GM12891 (cell line): Measurements from ENCODE around the gene KANSL3.
"Not testable (repeated sequence)": the region's sequence is repeated elsewhere in the genome, so short reads cannot be mapped to it uniquely, and the experiment has no call there.

Experiments used
- DNase-seq: peaks from one replicate; pipeline ENCODE4 v3.0.0; 2011; ENCODE audit warnings: low spot score; ENCODE audit not compliant: insufficient read length
- FAIRE-seq: peaks from 2 replicates; lab custom pipeline; 2011; peaks lifted over from hg19 to GRCh38; lab: Jason Lieb, UNC
- PAX5 ChIP-seq: IDR thresholded peaks from 2 replicates; pipeline ENCODE4 v1.6.1; 2011; ENCODE audit warnings: low read length, moderate library complexity, mild to moderate bottlenecking; ENCODE audit not compliant: insufficient read depth, severe bottlenecking
- POLR2A ChIP-seq: IDR thresholded peaks from 2 replicates; pipeline ENCODE4 v1.6.1; 2011; ENCODE audit warnings: low read depth, low read length, control low read depth
- POLR2AphosphoS5 ChIP-seq: IDR thresholded peaks from 2 replicates; pipeline ENCODE4 v1.6.1; 2011; ENCODE audit warnings: low read depth, low read length, control low read depth
- POU2F2 ChIP-seq: IDR thresholded peaks from 2 replicates; pipeline ENCODE4 v1.6.1; 2011; ENCODE audit warnings: low read depth, mild to moderate bottlenecking, control low read depth, low read length, moderate library complexity
- SPI1 ChIP-seq: IDR thresholded peaks from 2 replicates; pipeline ENCODE4 v1.6.1; 2011; ENCODE audit warnings: low read depth, low read length, control low read depth
- TAF1 ChIP-seq: IDR thresholded peaks from 2 replicates; pipeline ENCODE4 v1.6.1; 2011; ENCODE audit warnings: low read depth, low read length, control low read depth

Gene KANSL3

DNA sequence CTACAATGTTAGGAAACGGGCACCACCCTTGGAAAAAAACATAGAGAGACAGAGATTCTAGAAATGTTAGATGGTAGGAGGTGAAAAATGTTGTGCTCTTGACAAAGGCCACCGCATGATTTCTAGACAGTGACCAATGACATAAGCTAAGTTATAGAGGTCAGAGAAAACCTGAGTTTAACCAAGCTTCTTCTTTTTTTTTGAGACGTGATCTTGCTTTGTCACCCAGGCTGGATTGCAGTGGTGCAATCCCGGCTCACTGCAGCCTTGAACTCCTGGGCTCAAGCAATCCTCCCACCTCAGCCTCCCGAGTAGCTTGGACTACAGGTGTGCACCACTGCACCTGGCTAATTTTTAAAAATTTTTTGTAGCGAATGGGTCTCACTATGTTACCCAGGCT, 17.4 kb upstream of the KANSL3 start:
- FAIRE-seq (no peak), DNase-seq (no peak)
- TF ChIP-seq POLR2A: no peak
- no peak for TF ChIP-seq SPI1
- TF ChIP-seq POLR2AphosphoS5: no peak
- no peak for TF ChIP-seq PAX5
- TF ChIP-seq TAF1: no peak
- TF ChIP-seq POU2F2: no peak

DNA sequence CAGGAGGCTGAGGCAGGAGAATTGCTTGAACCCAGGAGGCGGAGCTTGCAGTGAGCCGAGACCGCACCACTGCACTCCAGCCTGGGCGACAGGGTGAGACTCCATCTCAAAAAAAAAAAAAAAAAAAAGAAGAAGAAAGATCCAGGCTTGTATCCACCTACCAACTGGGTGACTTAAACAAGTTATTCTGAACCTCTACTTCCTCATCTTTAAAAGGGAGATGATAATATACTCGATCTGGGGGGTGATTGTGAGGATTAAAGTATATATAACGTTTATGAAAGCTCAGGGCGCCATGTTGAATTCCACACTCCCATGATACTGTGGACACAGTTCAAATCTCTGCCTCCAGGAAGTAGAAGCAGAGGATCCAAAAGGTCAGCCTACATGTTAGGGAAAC, 16.7 kb upstream of the KANSL3 start:
- not testable (repeated sequence) for FAIRE-seq, DNase-seq

DNA sequence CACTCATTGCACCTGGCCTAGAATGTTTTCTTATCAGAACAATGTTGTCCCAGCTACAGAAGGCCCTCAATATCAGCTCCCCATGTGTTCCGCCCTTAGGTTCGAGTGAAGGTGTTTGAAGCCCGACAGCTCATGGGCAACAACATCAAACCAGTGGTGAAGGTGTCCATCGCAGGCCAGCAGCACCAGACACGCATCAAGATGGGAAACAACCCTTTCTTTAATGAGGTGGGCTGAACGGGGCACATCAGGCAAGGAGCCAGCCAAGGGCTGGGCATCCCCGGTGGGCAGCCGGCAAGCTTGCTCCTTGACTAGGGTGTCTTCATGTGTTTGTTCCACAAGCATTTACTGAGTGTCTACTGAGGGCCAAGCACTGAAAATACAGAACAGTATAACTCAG, 13.7 kb upstream of the KANSL3 start:
- TF ChIP-seq POLR2A (no peak), TAF1 (no peak), POU2F2 (no peak), SPI1 (no peak), PAX5 (no peak), POLR2AphosphoS5 (no peak)
- no peak for DNase-seq
- no peak for FAIRE-seq

DNA sequence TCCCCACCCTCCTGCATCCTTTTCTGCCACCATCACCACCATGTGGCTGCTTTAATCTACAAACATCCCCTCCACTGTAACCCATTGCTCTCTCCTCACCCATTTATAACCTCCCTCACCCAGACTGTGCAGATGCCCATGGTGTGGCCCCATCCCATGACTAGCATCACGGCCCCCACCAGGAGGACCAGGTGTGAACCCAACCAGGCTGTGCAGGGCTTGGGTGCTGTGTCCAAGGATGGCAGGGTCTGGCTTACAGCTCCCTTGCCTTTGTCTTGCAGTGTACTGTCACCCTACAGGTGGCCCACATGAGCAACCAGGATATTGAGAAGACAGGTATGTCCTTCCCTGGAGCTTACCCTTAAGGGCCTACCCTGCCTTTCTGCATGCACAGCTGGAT, 11.2 kb upstream of the KANSL3 start:
- TF ChIP-seq PAX5 (no peak), SPI1 (no peak), POU2F2 (no peak), POLR2AphosphoS5 (no peak), POLR2A (no peak), TAF1 (no peak)
- DNase-seq (no peak), FAIRE-seq (no peak)

DNA sequence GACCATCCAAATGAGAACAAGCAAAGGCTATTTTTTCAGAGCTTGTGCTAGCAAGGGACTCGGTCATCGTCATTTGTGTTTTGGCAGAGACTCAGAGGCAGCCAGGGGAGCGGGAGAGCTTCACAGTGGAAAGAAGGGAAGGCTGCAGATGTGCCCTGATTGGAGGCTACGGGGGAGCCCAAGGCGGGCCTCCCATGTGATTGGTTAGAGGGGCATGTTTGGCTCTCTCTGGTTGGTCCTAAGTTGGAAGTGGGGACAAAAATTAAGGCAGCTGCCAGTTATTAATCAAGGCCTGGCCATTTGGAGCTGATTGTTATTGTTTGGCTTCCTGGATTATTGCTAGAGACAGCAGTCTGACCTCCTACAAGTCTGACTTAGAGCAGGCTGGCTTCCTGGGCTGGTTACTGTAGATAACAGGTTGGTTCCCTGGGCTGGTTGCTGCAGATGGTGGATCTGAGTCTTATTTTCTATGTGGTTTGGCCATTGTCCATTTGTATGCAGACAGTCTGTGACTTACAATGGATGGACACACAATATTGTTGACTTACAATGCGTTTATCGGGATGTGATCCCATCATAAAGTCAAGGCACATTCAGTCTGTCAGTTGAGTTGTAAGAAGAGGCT, 10.3 kb upstream of the KANSL3 start:
- no peak for DNase-seq
- TF ChIP-seq PAX5: no peak
- no peak for TF ChIP-seq POLR2AphosphoS5
- TF ChIP-seq POU2F2: no peak
- TF ChIP-seq POLR2A: no peak
- no peak for TF ChIP-seq TAF1
- TF ChIP-seq SPI1: no peak
- FAIRE-seq: no peak

DNA sequence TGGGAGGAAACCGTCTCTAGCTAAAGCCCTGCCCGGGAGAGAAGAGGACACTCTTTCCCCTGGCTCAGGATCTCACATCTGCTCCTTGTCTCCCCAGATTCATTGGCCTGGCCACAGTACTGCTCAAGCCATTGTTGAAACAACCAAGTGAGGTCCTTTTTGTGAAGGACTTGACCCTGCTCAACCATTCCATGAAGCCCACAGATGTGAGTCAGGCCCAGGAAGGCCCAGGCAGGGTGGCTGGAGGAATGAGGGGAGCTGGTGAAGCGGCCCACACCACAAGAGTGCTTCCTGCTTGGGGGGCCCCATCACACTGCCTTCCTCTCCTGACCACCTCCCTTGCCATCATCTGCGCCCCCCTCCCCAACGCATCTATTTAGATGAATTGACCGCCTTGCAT, 9.6 kb upstream of the KANSL3 start:
- TF ChIP-seq SPI1: no peak
- no peak for TF ChIP-seq POLR2AphosphoS5
- TF ChIP-seq PAX5: no peak
- TF ChIP-seq TAF1: no peak
- no peak for TF ChIP-seq POU2F2
- TF ChIP-seq POLR2A: no peak
- FAIRE-seq (no peak), DNase-seq (no peak)

DNA sequence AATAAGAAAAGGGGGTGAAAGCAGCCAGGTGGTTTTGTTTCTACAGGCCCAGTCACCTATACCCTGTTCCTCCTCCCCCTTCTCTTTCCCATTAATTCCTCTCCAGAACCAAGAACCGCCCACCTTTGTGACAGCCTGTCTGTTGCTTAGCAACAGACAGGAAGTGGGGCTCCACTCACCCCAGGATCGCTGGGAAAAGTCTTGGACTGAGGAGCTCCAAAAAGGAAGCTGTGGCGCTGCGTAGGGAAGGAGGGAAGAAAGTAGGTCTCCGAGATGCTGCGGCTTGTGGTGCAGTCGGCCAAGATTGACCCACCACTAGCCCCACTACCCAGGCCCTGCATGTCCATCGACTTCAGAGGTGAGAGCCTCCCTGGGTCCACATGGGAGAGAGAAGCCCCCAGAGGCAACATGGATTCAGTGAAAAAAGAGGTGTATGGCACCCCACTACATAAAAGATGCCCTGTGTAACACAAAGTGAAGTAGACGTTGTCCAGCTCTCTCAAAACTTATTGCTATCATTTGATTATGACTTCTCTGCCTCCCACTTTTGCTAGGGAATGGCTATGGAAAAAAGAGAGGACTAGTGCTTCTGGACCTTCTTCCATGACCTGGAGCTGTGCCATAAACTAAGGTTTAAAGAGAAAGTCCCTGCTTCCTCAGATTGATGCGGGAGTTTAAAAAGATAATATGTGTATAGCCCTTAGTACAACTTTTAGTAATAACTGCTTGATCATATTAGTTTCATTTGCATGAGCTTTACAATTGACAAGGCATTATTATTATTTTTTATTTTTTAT, 4.7 kb upstream of the KANSL3 start, which contains the start of gene FER1L5:
Gene FER1L5, plus strand, starts transcription at position 201 of the 797 bp plus-strand sequence. Its CDS starts 73 bp downstream, at position 274.
- DNase-seq: no peak
- TF ChIP-seq PAX5: no peak
- TF ChIP-seq POU2F2: no peak
- TF ChIP-seq TAF1: no peak
- TF ChIP-seq POLR2AphosphoS5: no peak
- no peak for TF ChIP-seq POLR2A
- TF ChIP-seq SPI1: no peak
- no peak for FAIRE-seq

DNA sequence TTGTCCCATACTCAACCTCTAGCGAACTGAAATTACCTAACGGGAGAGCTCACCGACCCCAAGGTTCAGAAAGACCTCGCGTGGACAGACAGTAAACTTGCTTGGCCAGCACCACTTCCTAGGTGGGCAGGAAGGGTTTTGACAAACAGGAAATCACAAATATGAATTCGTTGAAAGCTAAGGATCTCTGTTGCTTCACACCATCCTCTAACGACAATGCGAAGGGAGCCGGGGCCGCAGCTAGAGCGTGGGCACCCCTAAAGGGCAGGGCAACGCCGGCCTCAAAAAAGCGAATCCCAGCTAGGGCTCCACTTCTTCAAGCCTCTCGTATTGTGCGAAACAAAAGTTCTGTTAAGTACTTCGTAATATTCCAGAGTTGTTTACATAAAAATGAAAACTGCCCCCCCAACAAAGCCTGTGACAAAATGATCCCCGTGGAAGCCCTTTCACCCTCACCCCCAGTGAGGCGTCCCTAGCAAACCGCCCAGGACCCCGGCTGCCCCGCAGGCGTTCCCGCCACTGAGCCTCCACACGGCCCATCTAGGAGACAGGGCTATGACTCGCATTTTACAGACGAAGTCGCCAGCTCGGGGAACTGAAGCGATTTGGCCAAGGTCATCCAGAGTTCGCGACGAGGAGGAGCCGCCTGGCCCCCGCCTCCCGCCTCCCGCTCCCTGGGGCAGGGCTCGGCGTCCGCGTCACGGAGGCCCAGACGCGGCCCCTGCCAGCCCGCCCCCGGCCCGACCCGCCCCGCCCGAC, 548 bp downstream of the KANSL3 start:
- FAIRE-seq (peak; percentile 64), DNase-seq (peak; percentile 77)
- TF ChIP-seq POLR2AphosphoS5: peak; percentile 55; the same call in 1 of the 2 replicates
- TF ChIP-seq POLR2A: peak; percentile 64; the same call in 1 of the 2 replicates
- TF ChIP-seq TAF1: no peak
- TF ChIP-seq POU2F2: no peak
- TF ChIP-seq PAX5: no peak
- TF ChIP-seq SPI1: no peak

DNA sequence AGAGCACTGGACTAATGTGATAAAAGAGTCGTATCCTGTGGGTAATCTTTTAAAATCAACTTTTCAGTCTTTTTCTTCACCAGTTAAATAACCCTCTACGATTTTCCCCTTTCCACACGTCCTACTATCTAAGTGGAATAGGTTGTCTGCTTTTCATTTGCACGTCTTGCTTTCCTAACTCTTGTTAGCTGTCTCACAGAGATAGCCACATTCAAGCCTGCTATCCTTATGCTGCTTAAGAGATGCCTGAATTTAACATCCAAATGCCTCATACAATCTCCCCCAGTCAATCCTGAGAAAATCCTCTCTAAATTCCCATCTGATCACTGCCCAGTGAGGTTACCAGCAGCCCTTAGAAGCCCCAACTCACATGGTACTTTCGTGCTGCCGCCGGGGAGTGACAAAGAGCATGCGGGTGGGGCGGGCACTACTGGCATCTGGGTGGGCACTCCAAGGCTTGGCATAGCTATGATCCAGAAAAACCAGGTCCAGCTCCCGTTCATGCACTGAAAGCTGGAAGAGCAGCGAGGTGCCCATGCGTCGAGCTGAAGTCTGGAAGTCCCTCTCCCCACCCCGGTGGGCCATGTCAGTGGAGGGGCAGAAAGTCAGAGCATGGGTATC, 1.5 kb downstream of the KANSL3 start:
- TF ChIP-seq POLR2AphosphoS5 (no peak), TAF1 (no peak), POLR2A (no peak), SPI1 (no peak), PAX5 (no peak), POU2F2 (no peak)
- no peak for DNase-seq
- FAIRE-seq: no peak
